Measurements from ENCODE around the gene CSNK2A1.

CSNK2A1 gene

GRCh38 chr20:563187-563586, 19.6 kb upstream of the CSNK2A1 start:
- no peak for DNase-seq

GRCh38 chr20:562232-562897, 18.8 kb upstream of the CSNK2A1 start:
- no peak for DNase-seq

- DNase-seq: peak; percentile 27
Observed at GRCh38 chr20:561437-562231, 18.0 kb upstream of the CSNK2A1 start.

GRCh38 chr20:560680-561079, 17.1 kb upstream of the CSNK2A1 start:
- no peak for DNase-seq

- no peak for DNase-seq
Observed at GRCh38 chr20:558117-558516, 14.5 kb upstream of the CSNK2A1 start.

GRCh38 chr20:556984-557383, 13.4 kb upstream of the CSNK2A1 start:
- no peak for DNase-seq

GRCh38 chr20:555976-556385, 12.4 kb upstream of the CSNK2A1 start:
- no peak for DNase-seq

- DNase-seq: no peak
Observed at GRCh38 chr20:550611-551010, 7.0 kb upstream of the CSNK2A1 start.

- no peak for DNase-seq
Observed at GRCh38 chr20:549722-550496, 6.3 kb upstream of the CSNK2A1 start.

GRCh38 chr20:548906-549305, 5.3 kb upstream of the CSNK2A1 start:
- DNase-seq: no peak

GRCh38 chr20:547394-547793, 3.8 kb upstream of the CSNK2A1 start:
- DNase-seq: no peak

- DNase-seq: no peak
Observed at GRCh38 chr20:546353-546752, 2.8 kb upstream of the CSNK2A1 start.

GRCh38 chr20:544153-544725, 649 bp upstream of the CSNK2A1 start:
- no peak for DNase-seq

- DNase-seq: no peak
Observed at GRCh38 chr20:542777-543368, 717 bp downstream of the CSNK2A1 start.

- DNase-seq: no peak
Observed at GRCh38 chr20:540391-541201, 3.0 kb downstream of the CSNK2A1 start.

GRCh38 chr20:539848-540247, 3.7 kb downstream of the CSNK2A1 start:
- no peak for DNase-seq

- DNase-seq: no peak
Observed at GRCh38 chr20:539191-539590, 4.4 kb downstream of the CSNK2A1 start.

GRCh38 chr20:537983-538382, 5.6 kb downstream of the CSNK2A1 start:
- DNase-seq: no peak

- DNase-seq: no peak
Observed at GRCh38 chr20:536426-537010, 7.1 kb downstream of the CSNK2A1 start.

GRCh38 chr20:535958-536357, 7.6 kb downstream of the CSNK2A1 start:
- no peak for DNase-seq

GRCh38 chr20:533526-533925, 10.1 kb downstream of the CSNK2A1 start:
- no peak for DNase-seq

GRCh38 chr20:532530-532929, 11.1 kb downstream of the CSNK2A1 start:
- no peak for DNase-seq
